ENCODE results near the gene TAP2. TPM values are rescaled to one million over a fixed set of nuclear protein-coding genes. Genes with fewer than 3 reads are reported as not detected.

Gene TAP2
- total and polyA plus RNA-seq, 2 of the 13 experiments (the other 11 are each of a cell fraction or from before 2014, with no cell fraction given), result 10.3 to 17.6 TPM

- no peak for TF ChIP-seq ATF7 (IDR thresholded peaks at IDR 0.05)
- peak; percentile 17; the same call in 1 of the 2 replicates for TF ChIP-seq ATF7 (CRISPR knock-in tag; IDR thresholded peaks at IDR 0.05)
- TF ChIP-seq CBX5 (CRISPR knock-in tag; IDR thresholded peaks at IDR 0.05; ENCODE audit: borderline replicate concordance), result no peak
- TF ChIP-seq ZNF713 (CRISPR knock-in tag; IDR thresholded peaks at IDR 0.05), result 0 out of 2 replicates have a peak, but pooled peaks have one; percentile 19
- no peak for TF ChIP-seq PRDM15 (CRISPR knock-in tag; IDR thresholded peaks at IDR 0.05)
- TF ChIP-seq HMGA1 (CRISPR knock-in tag; conservative IDR thresholded peaks at IDR 0.05), result no peak
- TF ChIP-seq POGK (CRISPR knock-in tag; conservative IDR thresholded peaks at IDR 0.05), result no peak
- TF ChIP-seq RCOR2 (CRISPR knock-in tag; IDR thresholded peaks at IDR 0.05), result no peak
- TF ChIP-seq MED1 (CRISPR knock-in tag; IDR thresholded peaks at IDR 0.05), result no peak; the same call in 1 of the 2 replicates
- no peak for TF ChIP-seq ISL2 (CRISPR knock-in tag; IDR thresholded peaks at IDR 0.05)
- TF ChIP-seq ZNF816 (CRISPR knock-in tag; IDR thresholded peaks at IDR 0.05; ENCODE audit: borderline replicate concordance), result no peak
- TF ChIP-seq GMEB2 (CRISPR knock-in tag; IDR thresholded peaks at IDR 0.05; ENCODE audit: low read depth), result no peak
- no peak for TF ChIP-seq HOXA3 (CRISPR knock-in tag; IDR thresholded peaks at IDR 0.05)
- TF ChIP-seq ZNF770 (CRISPR knock-in tag; IDR thresholded peaks at IDR 0.05), result 0 out of 2 replicates have a peak, but pooled peaks have one; percentile 18
- peak; percentile 93; the same call in 1 of the 2 replicates for TF ChIP-seq UBTF (CRISPR knock-in tag; IDR thresholded peaks at IDR 0.05)
- TF ChIP-seq SMAD1 (CRISPR knock-in tag; IDR thresholded peaks at IDR 0.05; ENCODE audit: borderline replicate concordance, low read depth), result no peak
These were observed 14.5 kb upstream of the TAP2 start (continued) for GRCh38 chr6:32852844-32853540.
